ENCODE measurements around the gene UBAC2. TPM values are rescaled to one million over a fixed set of nuclear protein-coding genes. Genes with fewer than 3 reads are reported as not detected.

The UBAC2 gene
- total RNA-seq, 1 donor from 2014 or later = 31.3 TPM

GRCh38 chr13:99268822-99269221 lies 68.2 kb downstream of the UBAC2 start:
- DNase-seq (ENCODE audit: low read depth in 2 of 2) = no peak

- peak; percentile 79 to 87 for DNase-seq (ENCODE audit: low read depth in 2 of 2)
These were observed 69.1 kb downstream of the UBAC2 start for GRCh38 chr13:99269627-99270241.

GRCh38 chr13:99270518-99270917 lies 69.9 kb downstream of the UBAC2 start:
- DNase-seq (ENCODE audit: low read depth in 2 of 2) = no peak

GRCh38 chr13:99271249-99271648 lies 70.6 kb downstream of the UBAC2 start:
- DNase-seq (ENCODE audit: low read depth in 2 of 2) = no peak

GRCh38 chr13:99272481-99272880 lies 71.8 kb downstream of the UBAC2 start:
- no peak for DNase-seq (ENCODE audit: low read depth in 2 of 2)

- no peak for DNase-seq (ENCODE audit: low read depth in 2 of 2)
These were observed 72.5 kb downstream of the UBAC2 start for GRCh38 chr13:99273128-99273527.

GRCh38 chr13:99275093-99275469 lies 74.4 kb downstream of the UBAC2 start:
- DNase-seq (ENCODE audit: low read depth in 2 of 2) = peak in 1 of 2 donors; percentile 60

- DNase-seq (ENCODE audit: low read depth in 2 of 2) = no peak
These were observed 76.1 kb downstream of the UBAC2 start for GRCh38 chr13:99276706-99277105.

GRCh38 chr13:99277629-99278028 lies 77.0 kb downstream of the UBAC2 start:
- DNase-seq (ENCODE audit: low read depth in 2 of 2) = no peak

GRCh38 chr13:99278200-99278599 lies 77.5 kb downstream of the UBAC2 start:
- no peak for DNase-seq (ENCODE audit: low read depth in 2 of 2)

- DNase-seq (ENCODE audit: low read depth in 2 of 2) = no peak
These were observed 78.2 kb downstream of the UBAC2 start for GRCh38 chr13:99278843-99279242.

GRCh38 chr13:99279637-99280036 lies 79.0 kb downstream of the UBAC2 start:
- DNase-seq (ENCODE audit: low read depth in 2 of 2) = no peak

- peak in 1 of 2 donors; percentile 21 for DNase-seq (ENCODE audit: low read depth in 2 of 2)
These were observed 79.5 kb downstream of the UBAC2 start for GRCh38 chr13:99280166-99280565.

GRCh38 chr13:99281811-99282263 lies 81.2 kb downstream of the UBAC2 start:
- DNase-seq (ENCODE audit: low read depth in 2 of 2) = no peak

GRCh38 chr13:99282264-99283231 lies 81.9 kb downstream of the UBAC2 start:
- DNase-seq (ENCODE audit: low read depth in 2 of 2) = no peak

GRCh38 chr13:99285432-99286182 lies 85.0 kb downstream of the UBAC2 start:
- no peak for DNase-seq (ENCODE audit: low read depth in 2 of 2)

GRCh38 chr13:99287551-99287950 lies 86.9 kb downstream of the UBAC2 start:
- DNase-seq (ENCODE audit: low read depth in 2 of 2) = no peak

GRCh38 chr13:99288089-99288488 lies 87.4 kb downstream of the UBAC2 start:
- no peak for DNase-seq (ENCODE audit: low read depth in 2 of 2)

GRCh38 chr13:99289271-99289670 lies 88.6 kb downstream of the UBAC2 start:
- no peak for DNase-seq (ENCODE audit: low read depth in 2 of 2)

- no peak for DNase-seq (ENCODE audit: low read depth in 2 of 2)
These were observed 89.2 kb downstream of the UBAC2 start for GRCh38 chr13:99289674-99290337.

- DNase-seq (ENCODE audit: low read depth in 2 of 2) = no peak
These were observed 90.2 kb downstream of the UBAC2 start for GRCh38 chr13:99290894-99291293.

Data from lung microvascular endothelial cell (primary cell).